ENCODE measurements around the gene LTO1. TPM values are rescaled to one million over a fixed set of nuclear protein-coding genes. Genes with fewer than 3 reads are reported as not detected.
"Not testable (repeated sequence)": the region's sequence is repeated elsewhere in the genome, so short reads cannot be mapped to it uniquely, and the experiment has no call there.

Gene LTO1
- polyA plus RNA-seq, 4 donors = 15.6 to 42.1 (median 21.4) TPM

GRCh38 chr11:69702239-69702691 lies 27.1 kb upstream of the LTO1 start:
- no peak for DNase-seq (ENCODE audit: low read depth in 4 of 4, low spot score in 3 of 4)

GRCh38 chr11:69700278-69701140 lies 25.4 kb upstream of the LTO1 start:
- DNase-seq (ENCODE audit: low read depth in 4 of 4, low spot score in 3 of 4) = peak in 2 of 4 donors; percentile 56 to 63

GRCh38 chr11:69699213-69699612 lies 24.1 kb upstream of the LTO1 start:
- no peak for DNase-seq (ENCODE audit: low read depth in 4 of 4, low spot score in 3 of 4)

GRCh38 chr11:69698362-69698761 lies 23.2 kb upstream of the LTO1 start:
- no peak for DNase-seq (ENCODE audit: low read depth in 4 of 4, low spot score in 3 of 4)

GRCh38 chr11:69697861-69698260 lies 22.7 kb upstream of the LTO1 start:
- DNase-seq (ENCODE audit: low read depth in 4 of 4, low spot score in 3 of 4) = no peak

GRCh38 chr11:69697469-69697843 lies 22.3 kb upstream of the LTO1 start:
- DNase-seq (ENCODE audit: low read depth in 4 of 4, low spot score in 3 of 4) = no peak

GRCh38 chr11:69696749-69697468 lies 21.8 kb upstream of the LTO1 start:
- no peak for DNase-seq (ENCODE audit: low read depth in 4 of 4, low spot score in 3 of 4)

GRCh38 chr11:69695995-69696394 lies 20.8 kb upstream of the LTO1 start:
- DNase-seq (ENCODE audit: low read depth in 4 of 4, low spot score in 3 of 4) = not testable (repeated sequence)

GRCh38 chr11:69695581-69695980 lies 20.4 kb upstream of the LTO1 start:
- no peak for DNase-seq (ENCODE audit: low read depth in 4 of 4, low spot score in 3 of 4)

GRCh38 chr11:69694781-69695180 lies 19.6 kb upstream of the LTO1 start:
- DNase-seq (ENCODE audit: low read depth in 4 of 4, low spot score in 3 of 4) = no peak

GRCh38 chr11:69692422-69692821 lies 17.3 kb upstream of the LTO1 start:
- no peak for DNase-seq (ENCODE audit: low read depth in 4 of 4, low spot score in 3 of 4)

- DNase-seq (ENCODE audit: low read depth in 4 of 4, low spot score in 3 of 4) = no peak
Measured at GRCh38 chr11:69691463-69691862, 16.3 kb upstream of the LTO1 start.

- DNase-seq (ENCODE audit: low read depth in 4 of 4, low spot score in 3 of 4) = no peak
Measured at GRCh38 chr11:69689484-69690319, 14.5 kb upstream of the LTO1 start.

- DNase-seq (ENCODE audit: low read depth in 4 of 4, low spot score in 3 of 4) = not testable (repeated sequence)
Measured at GRCh38 chr11:69687969-69688771, 13.0 kb upstream of the LTO1 start.

- DNase-seq (ENCODE audit: low read depth in 4 of 4, low spot score in 3 of 4) = no peak
Measured at GRCh38 chr11:69686856-69687255, 11.7 kb upstream of the LTO1 start.

- no peak for DNase-seq (ENCODE audit: low read depth in 4 of 4, low spot score in 3 of 4)
Measured at GRCh38 chr11:69686452-69686851, 11.3 kb upstream of the LTO1 start.

GRCh38 chr11:69685348-69685747 lies 10.2 kb upstream of the LTO1 start:
- DNase-seq (ENCODE audit: low read depth in 4 of 4, low spot score in 3 of 4) = no peak

- no peak for DNase-seq (ENCODE audit: low read depth in 4 of 4, low spot score in 3 of 4)
Measured at GRCh38 chr11:69684651-69685050, 9.5 kb upstream of the LTO1 start.

GRCh38 chr11:69683764-69684333 lies 8.7 kb upstream of the LTO1 start:
- DNase-seq (ENCODE audit: low read depth in 4 of 4, low spot score in 3 of 4) = no peak

Data from left renal pelvis (tissue), 4 donors.